Motor neuron (in vitro differentiated cells): ENCODE data around the gene CH25H. TPM values are rescaled to one million over a fixed set of nuclear protein-coding genes. Genes with fewer than 3 reads are reported as not detected.
A peak's percentile ranks its signal among the peaks of the same experiment; 100 is the strongest.
"Not testable (repeated sequence)": the region's sequence is repeated elsewhere in the genome, so short reads cannot be mapped to it uniquely, and the experiment has no call there.

Source experiments
- ATAC-seq, 8 experiments: fragments of 200-7000 bp; cut with Tn5 transposase; replicated peaks in 6 of 8; 2 replicates each; pipeline ENCODE4 v1.8.0; 2021; ENCODE audit warnings: mild to moderate bottlenecking in 8 of 8, moderate library complexity in 8 of 8
- H3K27ac ChIP-seq, 2 donors: fragments of 250-450 bp; sonication (Bioruptor Pico); 2 replicates each; pipeline ENCODE4 v1.9.0; 2021; ENCODE audit warnings: antibody characterized with exemption in 2 of 2, mild to moderate bottlenecking in 2 of 2, moderate library complexity in 1 of 2
- H3K4me1 ChIP-seq, 2 donors: fragments of 250-450 bp; sonication (Bioruptor Pico); replicated peaks in 1 of 2; 2 replicates each; pipeline ENCODE4 v1.6.1; 2021; ENCODE audit warnings: antibody characterized with exemption in 2 of 2, mild to moderate bottlenecking in 2 of 2, moderate library complexity in 1 of 2
- H3K4me3 ChIP-seq, 5 donors: fragments of 250-450 bp; sonication (Bioruptor Pico); 2 replicates each; pipeline ENCODE4 v1.9.0; 2021; ENCODE audit warnings: antibody characterized with exemption in 5 of 5, mild to moderate bottlenecking in 5 of 5, moderate library complexity in 4 of 5
- WGBS, 10 experiments: fragments of 450-650 bp; shearing (Covaris generic); methylation state at CpG; one replicate each; pipeline ENCODE4 v1.0.0; 2022; 5-methylcytosine and 5-hydroxymethylcytosine counted together
- in situ Hi-C, 9 experiments: fragments of 400-800 bp; cut with MboI; loops; one replicate each; pipeline ENCODE4 v1.15.0; 2021; ENCODE audit warnings: low sequenced_read_pairs in 9 of 9, low pct_unique_long_range_greater_than_20kb in 2 of 9; ENCODE audit not compliant: unreplicated experiment in 9 of 9
- total RNA-seq, 8 experiments: library from RNA; unstranded; fragments of 300-600 nt; gene quantifications; 2 replicates each; pipeline versions ENCODE4 v1.2.3 to v1.2.4, GENCODE V29; 2022

CH25H gene
- total RNA-seq, 8 experiments from 2014 or later = 0.17 to 7.1 (median 1.4) TPM

- ATAC-seq = peak; percentile 26 to 48 (median 38)
- H3K27ac ChIP-seq = no peak overlapping the region
- WGBS, 10 experiments = 0 to 9% (median 0%) methylated on average over 1 to 44 of the region's 60 CpGs; no CpG with 5 or more reads in 2 of the 10 experiments
- peak overlapping the region; percentile 24 to 45 (median 39) for H3K4me3 ChIP-seq
- H3K4me1 ChIP-seq = peaks cover 3 to 8% of the 10 kb centered on the region in 2 donors
- in situ Hi-C loops = loop anchor here in 8 of 9 experiments (10.0 to 25.0 kb wide), 4 partner anchors 171 to 371 kb away; no protein-coding TSS in a partner anchor
These were observed 859 bp upstream of the CH25H start for GRCh38 chr10:89207801-89208551.

- in situ Hi-C loops = loop anchor here in 8 of 9 experiments (10.0 to 25.0 kb wide), 4 partner anchors 169 to 369 kb away; no protein-coding TSS in a partner anchor
- peaks cover 3 to 8% of the 10 kb centered on the region in 2 donors for H3K4me1 ChIP-seq
- WGBS, 10 experiments = 0 to 15% (median 4%) methylated on average over 5 to 13 of the region's 42 CpGs; no CpG with 5 or more reads in 3 of the 10 experiments
- peak; percentile 64 to 78 (median 76) for ATAC-seq
- H3K4me3 ChIP-seq = peak overlapping the region; percentile 24 to 45 (median 39)
- no peak overlapping the region for H3K27ac ChIP-seq
These were observed 526 bp downstream of the CH25H start for GRCh38 chr10:89206402-89207180.

- Histone ChIP-seq H3K27ac (no peak overlapping the region), H3K4me3 (no peak overlapping the region), H3K4me1 (peaks cover 3 to 8% of the 10 kb centered on the region in 2 donors)
- in situ Hi-C loops = loop anchor here in 8 of 9 experiments (10.0 to 25.0 kb wide), 4 partner anchors 167 to 367 kb away; no protein-coding TSS in a partner anchor
- ATAC-seq = no peak
- WGBS, 10 experiments = 60 to 78% (median 69%) methylated on average over 2 to 6 of the region's 6 CpGs; no CpG with 5 or more reads in 1 of the 10 experiments
These were observed 2.4 kb downstream of the CH25H start for GRCh38 chr10:89204621-89205185.

- ATAC-seq = no peak
- in situ Hi-C loops = loop anchor here in 8 of 9 experiments (10.0 to 25.0 kb wide), 4 partner anchors 166 to 366 kb away; no protein-coding TSS in a partner anchor
- peaks cover under 1 to 5% of the 10 kb centered on the region in 2 donors for H3K4me1 ChIP-seq
- H3K4me3 ChIP-seq = no peak overlapping the region
- 0 to 100% (median 88%) methylated on average over 1 of the region's 1 CpG; no CpG with 5 or more reads in 2 of the 10 experiments for WGBS, 10 experiments
- H3K27ac ChIP-seq = no peak overlapping the region
These were observed 3.9 kb downstream of the CH25H start for GRCh38 chr10:89203237-89203636.

- H3K4me3 ChIP-seq = no peak overlapping the region
- no peak overlapping the region for H3K27ac ChIP-seq
- in situ Hi-C loops = loop anchor here in 8 of 9 experiments (10.0 to 25.0 kb wide), 4 partner anchors 165 to 365 kb away; no protein-coding TSS in a partner anchor
- WGBS, 10 experiments = 17 to 100% (median 100%) methylated on average over 1 to 2 of the region's 2 CpGs; no CpG with 5 or more reads in 4 of the 10 experiments
- ATAC-seq = no peak
- H3K4me1 ChIP-seq = peaks cover 0 to 4% of the 10 kb centered on the region in 2 donors
These were observed 5.1 kb downstream of the CH25H start for GRCh38 chr10:89202033-89202425.

GRCh38 chr10:89201345-89202032 lies 5.6 kb downstream of the CH25H start:
- ATAC-seq = no peak
- Histone ChIP-seq H3K27ac (no peak overlapping the region), H3K4me1 (peaks cover 0 to 2% of the 10 kb centered on the region in 2 donors), H3K4me3 (no peak overlapping the region)
- in situ Hi-C loops = loop anchor here in 8 of 9 experiments (10.0 to 25.0 kb wide), 4 partner anchors 164 to 364 kb away; no protein-coding TSS in a partner anchor
- WGBS, 10 experiments = 30 to 96% (median 68%) methylated on average over 1 to 7 of the region's 7 CpGs; no CpG with 5 or more reads in 1 of the 10 experiments

- Histone ChIP-seq H3K27ac (no peak overlapping the region), H3K4me3 (no peak overlapping the region), H3K4me1 (no peaks in the 10 kb centered on the region)
- WGBS, 10 experiments = 20 to 100% (median 81%) methylated on average over 1 to 4 of the region's 4 CpGs; no CpG with 5 or more reads in 2 of the 10 experiments
- ATAC-seq = peak in 3 of 8 experiments; percentile 46 to 80 (median 55)
- in situ Hi-C loops = no loop called here
These were observed 9.6 kb downstream of the CH25H start for GRCh38 chr10:89197473-89197872.

GRCh38 chr10:89191301-89191700 lies 15.8 kb downstream of the CH25H start:
- WGBS, 10 experiments = 33 to 100% (median 80%) methylated on average over 1 to 3 of the region's 3 CpGs; no CpG with 5 or more reads in 1 of the 10 experiments
- ATAC-seq, H3K4me1 ChIP-seq, in situ Hi-C loops, H3K27ac ChIP-seq, H3K4me3 ChIP-seq: not testable (repeated sequence)

- WGBS, 10 experiments = 56 to 93% (median 88%) methylated on average over 1 to 2 of the region's 2 CpGs; no CpG with 5 or more reads in 1 of the 10 experiments
- no peaks in the 10 kb centered on the region for H3K4me1 ChIP-seq
- H3K27ac ChIP-seq = no peak overlapping the region
- no peak overlapping the region for H3K4me3 ChIP-seq
- ATAC-seq = no peak
- in situ Hi-C loops = no loop called here
These were observed 17.8 kb downstream of the CH25H start for GRCh38 chr10:89189211-89189734.

GRCh38 chr10:89185658-89186057 lies 21.5 kb downstream of the CH25H start:
- H3K4me1 ChIP-seq = no peaks in the 10 kb centered on the region
- no peak overlapping the region for H3K27ac ChIP-seq
- no peak overlapping the region for H3K4me3 ChIP-seq
- in situ Hi-C loops = no loop called here
- peak in 2 of 8 experiments; percentile 35 to 90 for ATAC-seq

- in situ Hi-C loops = no loop called here
These were observed 22.5 kb downstream of the CH25H start for GRCh38 chr10:89184638-89185037.

GRCh38 chr10:89183571-89183970 lies 23.5 kb downstream of the CH25H start:
- H3K4me1 ChIP-seq = no peaks in the 10 kb centered on the region
- in situ Hi-C loops = no loop called here
- H3K27ac ChIP-seq = no peak overlapping the region
- no peak overlapping the region for H3K4me3 ChIP-seq
- ATAC-seq = no peak

More at GRCh38 chr10:89184638-89185037, 22.5 kb downstream of the CH25H start:
- Histone ChIP-seq H3K4me3 (no peak overlapping the region), H3K4me1 (no peaks in the 10 kb centered on the region), H3K27ac (no peak overlapping the region)
- ATAC-seq = no peak
- 20 to 77% (median 63%) methylated on average over 1 to 3 of the region's 3 CpGs; no CpG with 5 or more reads in 3 of the 10 experiments for WGBS, 10 experiments
